ENCODE measurements around the gene ZNF319. TPM values are rescaled to one million over a fixed set of nuclear protein-coding genes. Genes with fewer than 3 reads are reported as not detected.

Gene ZNF319
- total and polyA plus RNA-seq, 10 of the 15 experiments (the other 5 are each of a cell fraction or from before 2014, with no cell fraction given) = 0.29 to 7.4 (median 1.7) TPM

GRCh38 chr16:57956924-57957672, 43.4 kb downstream of the ZNF319 start (continued):
- TF ChIP-seq, protein P1, sequence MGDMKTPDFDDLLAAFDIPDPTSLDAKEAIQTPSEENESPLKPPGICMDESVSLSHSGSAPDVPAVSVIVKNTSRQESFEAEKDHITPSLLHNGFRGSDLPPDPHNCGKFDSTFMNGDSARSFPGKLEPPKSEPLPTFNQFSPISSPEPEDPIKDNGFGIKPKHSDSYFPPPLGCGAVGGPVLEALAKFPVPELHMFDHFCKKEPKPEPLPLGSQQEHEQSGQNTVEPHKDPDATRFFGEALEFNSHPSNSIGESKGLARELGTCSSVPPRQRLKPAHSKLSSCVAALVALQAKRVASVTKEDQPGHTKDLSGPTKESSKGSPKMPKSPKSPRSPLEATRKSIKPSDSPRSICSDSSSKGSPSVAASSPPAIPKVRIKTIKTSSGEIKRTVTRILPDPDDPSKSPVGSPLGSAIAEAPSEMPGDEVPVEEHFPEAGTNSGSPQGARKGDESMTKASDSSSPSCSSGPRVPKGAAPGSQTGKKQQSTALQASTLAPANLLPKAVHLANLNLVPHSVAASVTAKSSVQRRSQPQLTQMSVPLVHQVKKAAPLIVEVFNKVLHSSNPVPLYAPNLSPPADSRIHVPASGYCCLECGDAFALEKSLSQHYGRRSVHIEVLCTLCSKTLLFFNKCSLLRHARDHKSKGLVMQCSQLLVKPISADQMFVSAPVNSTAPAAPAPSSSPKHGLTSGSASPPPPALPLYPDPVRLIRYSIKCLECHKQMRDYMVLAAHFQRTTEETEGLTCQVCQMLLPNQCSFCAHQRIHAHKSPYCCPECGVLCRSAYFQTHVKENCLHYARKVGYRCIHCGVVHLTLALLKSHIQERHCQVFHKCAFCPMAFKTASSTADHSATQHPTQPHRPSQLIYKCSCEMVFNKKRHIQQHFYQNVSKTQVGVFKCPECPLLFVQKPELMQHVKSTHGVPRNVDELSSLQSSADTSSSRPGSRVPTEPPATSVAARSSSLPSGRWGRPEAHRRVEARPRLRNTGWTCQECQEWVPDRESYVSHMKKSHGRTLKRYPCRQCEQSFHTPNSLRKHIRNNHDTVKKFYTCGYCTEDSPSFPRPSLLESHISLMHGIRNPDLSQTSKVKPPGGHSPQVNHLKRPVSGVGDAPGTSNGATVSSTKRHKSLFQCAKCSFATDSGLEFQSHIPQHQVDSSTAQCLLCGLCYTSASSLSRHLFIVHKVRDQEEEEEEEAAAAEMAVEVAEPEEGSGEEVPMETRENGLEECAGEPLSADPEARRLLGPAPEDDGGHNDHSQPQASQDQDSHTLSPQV (IDR thresholded peaks at IDR 0.05) = no peak
- no peak for TF ChIP-seq RELA (IDR thresholded peaks at IDR 0.05; ENCODE audit: borderline replicate concordance, partially characterized antibody)
- TF ChIP-seq RBBP5 (conservative IDR thresholded peaks at IDR 0.05) = no peak
- TF ChIP-seq EED (IDR thresholded peaks at IDR 0.05; ENCODE audit: low read depth) = no peak
- no peak for TF ChIP-seq NR2F1 (conservative IDR thresholded peaks at IDR 0.05)

DNA sequence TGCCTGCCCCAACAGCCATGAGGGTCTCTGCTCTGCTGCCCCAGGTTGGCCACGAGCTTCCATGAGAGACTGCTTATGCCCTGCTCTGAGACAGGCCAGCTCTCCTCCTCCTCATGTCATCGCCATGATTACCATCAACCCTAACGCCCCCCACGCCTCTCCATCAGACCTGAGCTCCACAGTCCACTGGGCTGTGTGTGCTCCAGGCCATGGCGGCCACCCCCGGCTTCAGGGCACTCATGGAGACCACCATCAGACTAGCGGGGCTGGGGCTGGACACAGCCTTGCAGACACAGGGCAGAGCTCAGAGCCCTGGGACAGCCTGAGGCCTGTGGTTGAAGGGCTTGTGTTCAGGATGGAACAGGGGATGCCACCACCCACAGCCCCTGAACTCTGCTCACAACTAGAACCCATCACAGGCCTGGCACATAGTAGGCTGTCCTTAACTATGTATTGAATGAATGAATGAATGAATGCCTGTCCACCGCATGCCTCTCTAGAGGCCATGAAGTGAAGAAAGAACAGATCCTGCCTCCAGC, 44.1 kb downstream of the ZNF319 start:
- no TSS peak for BruUV-seq (replicated peaks)
- Histone ChIP-seq H3K4me2 (ENCODE audit: control insufficient read depth, insufficient read depth) (no peak overlapping the region), H2AFZ (ENCODE audit: control insufficient read depth, low read depth, low read length) (no peak overlapping the region), H4K20me1 (ENCODE audit: control insufficient read depth, insufficient read depth) (no peaks in the 10 kb centered on the region), H3K36me3 (ENCODE audit: control insufficient read depth in 2 of 2, insufficient read depth in 2 of 2, low read length in 1 of 2) (no peaks in the 10 kb centered on the region), H3K27ac (ENCODE audit: control insufficient read depth, insufficient read depth) (no peak overlapping the region), H3K9me3 (replicated peaks; ENCODE audit: control insufficient read depth, insufficient read depth, low read length) (no peaks in the 10 kb centered on the region), H3K9ac (ENCODE audit: control insufficient read depth, insufficient read depth, low read length) (no peak overlapping the region), H3K4me3 (no peak overlapping the region), H3K79me2 (ENCODE audit: control insufficient read depth, insufficient read depth, low read length) (no peaks in the 10 kb centered on the region), H3K27me3 (replicated peaks in 1 of 2; ENCODE audit: control insufficient read depth in 2 of 2, insufficient read depth in 2 of 2, low read length in 1 of 2) (no peaks in the 10 kb centered on the region), H3K4me1 (ENCODE audit: control insufficient read depth, insufficient read depth, low read length) (0 out of 2 replicates have a peak, but pooled peaks cover 2% of the 10 kb centered on the region)
- FAIRE-seq (no peak), ATAC-seq (no peak), DNase-seq (ENCODE audit: low read depth, low spot score) (no peak)
- CTCF ChIA-PET = interaction anchor here (1.0 kb wide), 1 partner anchor 10 kb away, joined by 3 read pairs; no protein-coding TSS in a partner anchor
- SMC1A ChIA-PET (ENCODE audit: uncharacterized antibody, unreplicated experiment) = no interaction called here
- WGBS (ENCODE audit: insufficient coverage, insufficient replicate concordance, low lambda C conversion rate, missing lambda C conversion rate) = 11% methylated on average over 8 of the region's 8 CpGs
- POLR2A ChIA-PET = no interaction called here
- intact Hi-C loops (cut with micrococcal nuclease; ENCODE audit: unreplicated experiment) = no loop called here
- RAD21 ChIA-PET (ENCODE audit: unreplicated experiment) = no interaction called here
- in situ Hi-C loops (cut with MboI) = no loop called here
- no peak for TF ChIP-seq MYC (IDR thresholded peaks at IDR 0.05; ENCODE audit: insufficient read depth, insufficient read length, insufficient replicate concordance, low read length, severe bottlenecking)
- TF ChIP-seq TCF12 (IDR thresholded peaks at IDR 0.05; ENCODE audit: low read depth, low read length) = no peak
- TF ChIP-seq, protein P2, sequence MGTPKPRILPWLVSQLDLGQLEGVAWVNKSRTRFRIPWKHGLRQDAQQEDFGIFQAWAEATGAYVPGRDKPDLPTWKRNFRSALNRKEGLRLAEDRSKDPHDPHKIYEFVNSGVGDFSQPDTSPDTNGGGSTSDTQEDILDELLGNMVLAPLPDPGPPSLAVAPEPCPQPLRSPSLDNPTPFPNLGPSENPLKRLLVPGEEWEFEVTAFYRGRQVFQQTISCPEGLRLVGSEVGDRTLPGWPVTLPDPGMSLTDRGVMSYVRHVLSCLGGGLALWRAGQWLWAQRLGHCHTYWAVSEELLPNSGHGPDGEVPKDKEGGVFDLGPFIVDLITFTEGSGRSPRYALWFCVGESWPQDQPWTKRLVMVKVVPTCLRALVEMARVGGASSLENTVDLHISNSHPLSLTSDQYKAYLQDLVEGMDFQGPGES (IDR thresholded peaks at IDR 0.05) = no peak
- no peak for TF ChIP-seq FOS (IDR thresholded peaks at IDR 0.05; ENCODE audit: borderline replicate concordance, extremely low read depth, insufficient read length)
- TF ChIP-seq GATAD2B (conservative IDR thresholded peaks at IDR 0.05; ENCODE audit: low read depth) = no peak
- TF ChIP-seq ZNF622 (IDR thresholded peaks at IDR 0.05) = no peak
- TF ChIP-seq DPF2 (IDR thresholded peaks at IDR 0.05) = no peak
- TF ChIP-seq HCFC1 (IDR thresholded peaks at IDR 0.05; ENCODE audit: low read length) = no peak
- TF ChIP-seq LARP7 (IDR thresholded peaks at IDR 0.05) = no peak
- no peak for TF ChIP-seq WRNIP1 (IDR thresholded peaks at IDR 0.05; ENCODE audit: borderline replicate concordance, low read depth, low read length)
- no peak for TF ChIP-seq EED (IDR thresholded peaks at IDR 0.05; ENCODE audit: low read depth)
- TF ChIP-seq FOXK2 (IDR thresholded peaks at IDR 0.05) = no peak

Data from GM12878 (cell line).